Psoas muscle (tissue), 8 donors: ENCODE measurements around the gene GTSE1. TPM values are rescaled to one million over a fixed set of nuclear protein-coding genes. Genes with fewer than 3 reads are reported as not detected.
A peak's percentile ranks its signal among the peaks of the same experiment; 100 is the strongest.

ENCODE experiments used
- ATAC-seq, 4 donors: fragments of 200-7000 bp; cut with Tn5 transposase; one replicate each; pipeline ENCODE4 v1.9.1; 2020; ENCODE audit warnings: moderate library complexity in 3 of 4, mild to moderate bottlenecking in 2 of 4
- DNase-seq, 2 donors: peaks; one replicate each; pipeline ENCODE4 v3.0.0-alpha.2; 2020
- H3K27ac ChIP-seq: fragments of 200-600 bp; one replicate; pipeline ENCODE4 v1.8.0; 2022
- H3K27me3 ChIP-seq, 3 donors: fragments of 200-600 bp in 1 of 3; one replicate each; pipeline versions ENCODE4 v1.6.1 to v1.8.0; 2013 to 2022; ENCODE audit warnings: low read length in 2 of 3, mild to moderate bottlenecking in 2 of 3, moderate library complexity in 1 of 3; ENCODE audit not compliant: insufficient read depth in 3 of 3
- H3K36me3 ChIP-seq, 2 donors: fragments of 200-600 bp in 1 of 2; one replicate each; pipeline versions ENCODE4 v1.6.1 to v1.8.0; 2013 to 2022; ENCODE audit warnings: low read depth in 1 of 2, mild to moderate bottlenecking in 1 of 2, moderate library complexity in 1 of 2; ENCODE audit not compliant: insufficient read depth in 1 of 2
- H3K4me1 ChIP-seq: fragments of 200-600 bp; one replicate; pipeline ENCODE4 v1.8.0; 2022
- H3K4me3 ChIP-seq: fragments of 200-600 bp; one replicate; pipeline ENCODE4 v1.8.0; 2022; ENCODE audit warnings: mild to moderate bottlenecking
- H3K9me3 ChIP-seq: fragments of 200-600 bp; one replicate; pipeline ENCODE4 v1.8.0; 2022
- WGBS, 3 donors: extraction: QIAGEN DNeasy Blood & Tissue Kit; methylation state at CpG; one replicate each; pipeline versions ENCODE4 v1.1.6 to v1.1.7; 2013; 5-methylcytosine and 5-hydroxymethylcytosine counted together
- intact Hi-C, 2 donors: fragments of 100-400 bp; cut with DNase I; formaldehyde crosslinking; loops; one replicate each; pipeline versions ENCODE4 v1.11.0 to v1.14.2; 2022
- polyA plus RNA-seq, 3 donors: library from polyadenylated mRNA; stranded (reverse); fragments of 200-250 nt; gene quantifications; one replicate each; pipeline ENCODE4 v1.2.3, GENCODE V29; 2013
- total RNA-seq, 4 donors: library from RNA; stranded (reverse); fragmentation: NEBNext Ultra II Directional in 2 of 4; extraction: Animal tissue kit (Norgen Biotek cat#: 25700) in 2 of 4; gene quantifications; one replicate each; pipeline versions ENCODE4 v1.2.1 to v1.2.4, GENCODE V29; 2021 to 2023
- TF ChIP-seq, protein P1 (sequence below): fragments of 200-600 bp; IDR thresholded peaks from one replicate; pipeline ENCODE4 v1.8.0; 2022; ENCODE audit warnings: antibody characterized with exemption
- donor health status: healthy with polysubstance abuse.
- donor health status: DM: no; HTN: no; CAD: no; lungs with moderate emphysema.
- donor health status: Bipolar disorder and iron deficiency.
- donor health status: healthy.
- donor health status: DM: yes; HTN: yes; CAD: no.
- donor health status: DM: no; HTN: no; CAD: no.
- donor health status: DM: no; HTN: no; CAD: no.
- donor health status: DM: yes; HTN: yes; CAD: no.

GTSE1 gene
- total and polyA plus RNA-seq, 7 donors, result 0.04 to 0.47 (median 0.16) TPM; not detected in 1

DNA sequence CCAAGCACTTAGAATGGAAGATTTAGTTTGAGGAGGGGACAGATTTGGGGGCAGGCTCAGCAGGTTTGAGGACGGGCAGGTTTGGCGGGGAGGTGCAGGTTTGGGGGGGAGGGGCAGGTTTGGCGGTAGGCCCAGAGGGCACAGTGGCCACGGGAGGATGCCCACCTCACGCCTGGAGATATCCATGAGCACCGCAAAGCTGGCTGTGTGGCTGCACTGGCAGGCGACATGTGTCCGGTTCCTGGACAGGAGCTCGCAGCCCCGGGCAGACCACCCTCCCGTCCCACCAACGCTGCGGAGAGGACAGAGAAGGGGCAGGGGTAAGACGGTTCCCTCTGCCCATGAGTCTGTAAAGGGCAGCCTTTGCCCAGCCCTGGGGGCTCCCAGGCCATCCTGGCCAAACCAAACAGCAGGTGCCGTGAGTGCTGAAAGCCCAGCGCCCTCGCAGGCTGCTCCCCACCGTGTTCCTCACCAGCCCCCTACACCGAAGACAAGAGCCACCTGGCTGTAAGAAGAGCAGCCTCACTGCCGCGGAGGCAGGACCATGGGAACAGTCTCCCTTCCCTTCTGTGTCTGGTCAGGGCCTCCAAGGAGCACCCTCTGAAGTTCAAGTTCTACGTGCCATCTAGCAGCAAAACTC is 81.9 kb downstream of the GTSE1 start:
- Histone ChIP-seq H3K27me3 (peaks cover 0 to 6% (median 0%) of the 10 kb centered on the region in 3 donors), H3K27ac (peak overlapping the region; percentile 58), H3K9me3 (no peaks in the 10 kb centered on the region), H3K36me3 (no peaks in the 10 kb centered on the region), H3K4me1 (no peaks in the 10 kb centered on the region), H3K4me3 (no peak overlapping the region)
- no peak for DNase-seq
- ATAC-seq, result no peak
- TF ChIP-seq, protein P1, sequence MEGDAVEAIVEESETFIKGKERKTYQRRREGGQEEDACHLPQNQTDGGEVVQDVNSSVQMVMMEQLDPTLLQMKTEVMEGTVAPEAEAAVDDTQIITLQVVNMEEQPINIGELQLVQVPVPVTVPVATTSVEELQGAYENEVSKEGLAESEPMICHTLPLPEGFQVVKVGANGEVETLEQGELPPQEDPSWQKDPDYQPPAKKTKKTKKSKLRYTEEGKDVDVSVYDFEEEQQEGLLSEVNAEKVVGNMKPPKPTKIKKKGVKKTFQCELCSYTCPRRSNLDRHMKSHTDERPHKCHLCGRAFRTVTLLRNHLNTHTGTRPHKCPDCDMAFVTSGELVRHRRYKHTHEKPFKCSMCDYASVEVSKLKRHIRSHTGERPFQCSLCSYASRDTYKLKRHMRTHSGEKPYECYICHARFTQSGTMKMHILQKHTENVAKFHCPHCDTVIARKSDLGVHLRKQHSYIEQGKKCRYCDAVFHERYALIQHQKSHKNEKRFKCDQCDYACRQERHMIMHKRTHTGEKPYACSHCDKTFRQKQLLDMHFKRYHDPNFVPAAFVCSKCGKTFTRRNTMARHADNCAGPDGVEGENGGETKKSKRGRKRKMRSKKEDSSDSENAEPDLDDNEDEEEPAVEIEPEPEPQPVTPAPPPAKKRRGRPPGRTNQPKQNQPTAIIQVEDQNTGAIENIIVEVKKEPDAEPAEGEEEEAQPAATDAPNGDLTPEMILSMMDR, result no peak
- WGBS, 3 donors, result 57 to 64% (median 59%) methylated on average over 21 to 22 of the region's 22 CpGs
- intact Hi-C loops, result no loop called here

DNA sequence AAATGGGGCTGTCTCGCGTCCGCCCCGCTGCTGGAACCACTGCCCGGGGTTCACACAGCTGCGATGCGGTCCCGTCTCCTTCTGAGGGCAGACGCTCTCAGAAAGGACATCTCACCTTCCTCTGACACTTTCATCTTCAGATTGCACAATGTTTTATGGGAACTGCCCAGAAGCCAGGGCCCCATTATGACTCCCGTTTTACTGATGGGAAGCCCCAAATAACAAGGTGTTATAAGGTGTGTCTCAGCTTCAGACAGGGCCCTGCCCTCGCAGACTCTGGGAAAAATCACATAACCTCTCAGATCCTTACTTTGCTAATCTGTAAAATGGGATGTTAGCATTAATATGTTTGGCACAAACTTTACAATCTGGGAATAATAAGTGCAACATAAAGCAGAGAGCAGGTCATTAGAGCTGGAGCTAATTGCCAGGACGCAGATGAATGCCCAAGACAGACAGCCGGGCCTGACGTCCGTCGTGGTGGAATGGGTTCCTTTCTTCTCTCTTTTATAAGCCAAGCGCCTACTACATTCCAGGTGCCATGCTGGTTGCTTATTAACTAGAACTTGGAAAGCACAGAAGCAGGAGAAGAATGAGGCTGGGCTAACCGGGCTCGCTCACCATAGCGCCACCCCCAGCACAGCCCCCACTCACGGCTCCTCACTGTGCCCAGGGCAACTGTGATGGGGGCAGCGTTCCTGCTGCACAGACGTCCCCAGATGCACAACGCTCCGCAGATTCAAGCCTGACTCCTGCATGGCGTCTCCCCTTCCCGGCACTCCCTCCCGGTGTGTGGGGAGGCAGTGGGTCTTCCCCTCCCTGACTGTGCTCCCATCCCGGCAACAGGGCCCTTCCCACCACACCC is 82.6 kb downstream of the GTSE1 start:
- intact Hi-C loops, result no loop called here
- WGBS, 3 donors, result 67 to 81% (median 79%) methylated on average over 29 of the region's 29 CpGs
- TF ChIP-seq, protein P1, result no peak
- H3K27me3 ChIP-seq, result peaks cover 0 to 6% (median 0%) of the 10 kb centered on the region in 3 donors
- no peak for DNase-seq
- H3K36me3 ChIP-seq, result no peaks in the 10 kb centered on the region
- no peak for ATAC-seq
- no peaks in the 10 kb centered on the region for H3K9me3 ChIP-seq
- no peak overlapping the region for H3K4me3 ChIP-seq
- H3K4me1 ChIP-seq, result no peaks in the 10 kb centered on the region
- H3K27ac ChIP-seq, result no peak overlapping the region

DNA sequence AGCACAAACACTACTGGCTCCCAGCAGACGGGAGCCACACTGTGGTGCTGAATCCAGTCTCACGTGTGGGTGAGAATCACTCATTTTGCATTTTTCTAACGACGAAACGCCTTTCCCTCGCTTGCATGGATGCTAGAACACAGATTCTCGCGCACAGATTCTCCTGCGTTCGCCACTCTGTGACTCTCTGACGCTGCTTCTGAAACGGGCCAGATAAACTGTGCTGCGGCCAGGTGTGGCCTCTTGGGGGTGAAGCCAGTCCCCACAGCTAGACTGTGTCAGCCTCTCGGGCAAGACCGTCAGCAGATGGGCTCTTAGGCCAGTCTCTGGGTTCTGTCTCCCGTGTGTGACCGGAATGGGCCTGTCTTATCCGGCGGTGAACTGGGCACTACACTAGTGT is 83.4 kb downstream of the GTSE1 start:
- H3K27ac ChIP-seq, result no peak overlapping the region
- no peaks in the 10 kb centered on the region for H3K4me1 ChIP-seq
- peaks cover 0 to 6% (median 0%) of the 10 kb centered on the region in 3 donors for H3K27me3 ChIP-seq
- no peaks in the 10 kb centered on the region for H3K9me3 ChIP-seq
- no peaks in the 10 kb centered on the region for H3K36me3 ChIP-seq
- 77 to 83% (median 80%) methylated on average over 19 of the region's 19 CpGs for WGBS, 3 donors
- no peak overlapping the region for H3K4me3 ChIP-seq
- TF ChIP-seq, protein P1, result no peak
- intact Hi-C loops, result no loop called here
- DNase-seq, result no peak
- no peak for ATAC-seq

Other genes starting within 250 kb of the GTSE1 start
- gene PPARA, start 146.3 kb upstream of the GTSE1 start, total RNA-seq, result 10 to 100 TPM; 37.3 to 55.8 (median 46.2) TPM
- gene PPARA, start 146.3 kb upstream of the GTSE1 start, polyA plus RNA-seq, result 10 to 100 TPM; 11.0 to 30.6 (median 12.1) TPM
- gene CDPF1, start 46.6 kb upstream of the GTSE1 start, total RNA-seq, result 1 to 10 TPM; 5.3 to 9.1 (median 8.8) TPM
- gene CDPF1, start 46.6 kb upstream of the GTSE1 start, polyA plus RNA-seq, result 10 to 100 TPM; 11.2 to 17.8 (median 14.3) TPM
- gene PKDREJ, start 33.5 kb upstream of the GTSE1 start, total RNA-seq, result not detected
- gene PKDREJ, start 33.5 kb upstream of the GTSE1 start, polyA plus RNA-seq, result under 1 TPM in 2 of 3 donors, not detected in 1; under 0.01 to 0.03 TPM
- gene TTC38, start 28.9 kb upstream of the GTSE1 start, total RNA-seq, result 10 to 100 TPM; 11.3 to 19.5 (median 14.9) TPM
- 10 to 100 TPM in 2 of 3 donors, 1 to 10 TPM in 1; 9.9 to 15.0 (median 13.4) TPM for gene TTC38, start 28.9 kb upstream of the GTSE1 start, polyA plus RNA-seq
- 10 to 100 TPM in 3 of 4 donors, 1 to 10 TPM in 1; 9.6 to 20.3 (median 16.5) TPM for gene TRMU, start 38.8 kb downstream of the GTSE1 start, total RNA-seq
- 10 to 100 TPM; 12.8 to 37.1 (median 24.9) TPM for gene TRMU, start 38.8 kb downstream of the GTSE1 start, polyA plus RNA-seq
- gene CELSR1, start 240.8 kb downstream of the GTSE1 start, total RNA-seq, result under 1 TPM; 0.10 to 0.39 (median 0.20) TPM
- gene CELSR1, start 240.8 kb downstream of the GTSE1 start, polyA plus RNA-seq, result under 1 TPM; 0.09 to 0.18 (median 0.18) TPM